NCI-H2227 treated with DMSO at 0.1 percent for 48 hours (cell line): Measurements from ENCODE around the gene DDX17.
A peak's percentile ranks its signal among the peaks of the same experiment; 100 is the strongest.

Experiments used
- DNase-seq: peaks from one replicate; lab custom pipeline; 2025; lab: John Stamatoyannopoulos, UW

Gene DDX17

DNA sequence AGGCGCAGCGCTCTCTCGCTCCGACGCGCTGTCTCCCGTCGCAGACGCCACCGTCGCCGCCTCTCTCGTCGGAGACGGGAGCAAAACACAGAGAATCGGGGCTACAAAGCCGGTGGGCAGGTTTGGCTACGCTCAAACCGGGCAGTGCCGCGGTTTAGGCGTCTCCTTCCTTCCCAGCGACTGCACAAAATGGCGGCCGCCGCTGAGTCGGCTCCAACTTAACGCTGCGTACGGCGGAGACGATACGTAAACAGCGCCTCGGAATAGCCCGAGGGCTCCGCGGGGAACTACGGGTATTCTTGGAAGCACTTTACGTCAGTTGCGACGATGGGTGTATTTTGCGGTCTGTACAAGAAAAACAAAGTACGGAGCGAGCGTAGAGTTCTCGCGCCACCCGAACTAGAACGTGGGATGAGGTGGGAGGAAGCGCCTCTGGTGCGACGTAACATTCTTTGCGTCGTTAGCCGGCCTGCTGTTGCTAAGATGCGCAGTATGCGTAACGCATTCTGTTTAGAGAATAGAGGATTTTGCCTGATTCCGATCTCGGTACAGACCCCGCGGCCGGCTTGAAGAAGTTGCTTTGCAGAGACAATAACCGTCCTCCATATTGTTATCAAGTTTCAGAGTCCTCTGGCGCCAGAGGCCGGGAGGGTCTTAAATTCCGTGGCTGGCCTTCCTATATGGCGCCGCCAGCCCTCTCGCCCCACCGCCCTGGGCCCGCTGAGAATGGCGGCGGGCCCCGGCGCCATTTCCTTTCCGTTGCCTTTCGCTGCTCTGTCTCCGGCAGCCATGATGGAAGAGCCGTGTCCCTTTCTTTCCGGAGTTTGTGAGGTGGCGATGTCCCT, at the start of gene DDX17:
TSS of gene DDX17 (minus strand) at position 194 of the 845 bp plus-strand sequence.
- DNase-seq, result peak; percentile 96

DNA sequence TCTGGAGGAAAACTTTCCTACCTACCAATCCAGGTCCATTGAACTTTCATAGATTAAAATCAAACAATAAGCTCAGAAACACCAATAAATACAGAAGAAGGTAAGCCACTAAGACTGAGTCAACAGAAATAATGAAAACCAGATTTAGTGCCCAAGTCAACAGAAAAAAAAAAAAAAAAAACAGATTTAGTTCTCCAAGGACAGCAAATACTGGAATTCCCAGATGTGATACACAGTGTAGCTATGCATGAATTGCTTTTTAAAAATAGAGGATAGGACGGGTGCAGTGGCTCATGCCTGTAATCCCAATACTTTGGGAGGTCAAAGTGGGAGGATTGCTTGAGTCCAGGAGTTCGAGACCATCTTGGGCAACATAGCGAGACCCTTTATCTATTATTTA, 48.2 kb upstream of the DDX17 start:
- no peak for DNase-seq

DNA sequence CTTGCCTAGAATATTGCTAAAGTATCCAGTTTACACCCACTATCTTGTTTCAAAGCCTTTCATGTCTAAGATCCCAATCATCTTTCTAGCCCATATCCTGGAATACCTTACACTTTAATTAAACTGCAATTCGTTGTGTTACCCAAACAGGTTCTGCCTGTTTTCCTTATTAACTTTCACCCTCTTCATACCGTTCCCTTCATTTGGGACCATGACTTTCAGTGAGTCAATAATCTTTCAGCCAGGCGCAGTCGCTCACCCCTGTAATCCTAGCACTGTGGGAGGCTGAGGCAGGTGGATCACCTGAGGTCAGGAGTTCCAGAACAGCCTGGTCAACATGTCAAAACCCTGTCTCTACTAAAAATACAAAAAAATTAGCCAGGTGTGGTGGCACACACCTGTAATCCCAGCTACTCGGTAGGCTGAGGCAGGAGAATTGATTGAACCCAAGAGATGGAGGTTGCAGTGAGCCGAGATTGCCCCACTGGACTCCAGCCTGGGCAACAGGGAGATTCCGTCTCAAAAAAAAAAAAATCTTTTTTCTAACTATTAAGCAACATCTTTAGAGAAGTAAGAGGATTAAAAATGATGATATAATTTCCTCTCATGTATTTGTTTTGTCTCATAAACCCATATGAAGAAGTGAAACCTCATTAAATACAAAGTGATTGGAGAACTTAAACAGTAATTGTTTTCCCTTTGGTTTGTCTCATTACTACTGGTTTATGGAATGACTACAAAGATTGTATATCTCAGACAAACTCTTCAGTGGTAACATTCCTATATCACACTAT, 43.2 kb upstream of the DDX17 start:
- DNase-seq, result no peak

DNA sequence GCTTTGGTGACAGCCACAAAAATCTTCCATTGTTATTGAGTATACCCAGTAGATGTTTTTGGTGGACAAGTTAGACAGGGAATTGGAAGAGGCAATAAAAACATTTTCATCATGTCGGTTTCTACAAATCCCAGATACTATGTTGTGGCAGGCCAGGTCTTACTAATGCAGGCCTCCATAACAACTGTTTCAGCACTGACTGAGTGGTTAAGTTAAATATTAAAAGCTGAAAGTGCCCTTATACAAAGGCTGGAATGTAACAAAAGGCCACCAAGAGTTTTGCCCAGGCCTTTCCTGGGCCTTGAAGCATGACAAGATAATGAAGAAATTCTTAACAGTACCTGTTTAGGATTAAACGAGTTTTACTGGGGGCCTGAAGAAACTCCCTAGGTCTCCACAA, 34.6 kb upstream of the DDX17 start:
- no peak for DNase-seq

DNA sequence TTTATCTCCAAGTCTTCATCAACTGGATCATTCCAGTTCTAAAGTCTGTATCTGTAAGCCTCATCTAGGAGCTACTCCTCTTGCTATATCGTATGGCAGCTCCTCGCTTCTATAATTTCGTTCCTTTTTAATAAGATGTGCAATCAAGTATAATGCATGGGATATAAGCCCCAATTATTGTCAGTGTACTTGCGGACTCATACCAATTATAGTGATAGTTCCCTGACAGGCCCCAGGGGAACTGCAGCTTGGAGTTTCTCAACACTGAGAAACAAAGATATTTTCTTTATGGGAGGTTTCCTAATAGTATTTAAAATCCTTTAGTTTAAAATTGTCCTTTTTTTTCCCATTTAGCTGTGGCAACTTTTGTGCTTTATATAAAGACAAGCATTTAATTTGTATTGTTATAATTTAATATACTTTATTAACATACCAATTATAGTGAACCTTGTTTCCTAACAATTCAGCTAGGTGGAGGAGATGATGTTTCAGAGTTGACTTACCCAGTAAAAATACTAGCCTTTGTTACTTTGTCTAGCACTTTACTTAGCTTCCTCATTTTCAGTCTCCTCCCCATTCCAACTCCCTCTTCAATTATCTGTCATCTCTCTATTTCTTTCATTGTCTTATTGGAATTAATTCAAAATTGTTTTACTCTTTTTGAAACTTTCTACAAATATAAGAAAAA, 25.3 kb upstream of the DDX17 start:
- DNase-seq, result no peak

DNA sequence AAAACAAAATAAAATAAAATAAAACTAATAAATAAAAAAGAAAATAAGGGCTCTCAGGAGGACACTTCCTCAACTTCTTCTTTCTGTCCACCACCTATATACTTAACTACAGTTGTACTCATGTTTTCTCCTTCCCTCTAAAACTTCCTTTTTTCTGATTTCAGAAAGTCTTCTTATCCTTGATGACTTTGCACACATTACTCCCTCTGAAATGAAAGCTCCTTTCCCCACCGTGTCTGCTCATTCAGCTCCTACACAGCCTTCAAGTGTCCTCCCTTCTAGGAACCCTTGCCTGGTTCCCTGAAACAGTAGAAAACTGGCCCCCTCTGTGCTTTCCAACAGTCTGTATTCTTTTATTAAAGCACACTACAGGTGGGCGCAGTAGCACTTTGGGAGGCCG, 18.3 kb upstream of the DDX17 start:
- DNase-seq, result no peak

DNA sequence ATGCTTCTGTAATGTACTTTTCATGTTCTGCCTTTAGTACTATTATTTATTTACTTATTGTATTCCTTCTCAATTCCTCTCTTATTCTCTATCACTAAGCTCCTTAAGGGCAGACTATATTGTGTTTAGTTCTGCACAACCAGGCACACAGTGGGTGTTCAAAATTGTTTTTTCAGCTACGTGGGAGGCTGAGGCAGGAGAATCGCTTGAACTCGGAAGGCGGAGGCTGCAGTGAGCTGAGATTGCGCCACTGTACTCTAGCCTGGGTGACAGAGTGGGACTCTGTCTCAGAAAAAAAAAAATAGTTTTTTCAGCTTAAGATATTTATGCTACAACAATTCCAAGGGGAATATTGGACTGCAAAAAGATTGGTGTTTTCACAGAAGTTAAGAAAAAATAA, 17.4 kb upstream of the DDX17 start:
- no peak for DNase-seq

DNA sequence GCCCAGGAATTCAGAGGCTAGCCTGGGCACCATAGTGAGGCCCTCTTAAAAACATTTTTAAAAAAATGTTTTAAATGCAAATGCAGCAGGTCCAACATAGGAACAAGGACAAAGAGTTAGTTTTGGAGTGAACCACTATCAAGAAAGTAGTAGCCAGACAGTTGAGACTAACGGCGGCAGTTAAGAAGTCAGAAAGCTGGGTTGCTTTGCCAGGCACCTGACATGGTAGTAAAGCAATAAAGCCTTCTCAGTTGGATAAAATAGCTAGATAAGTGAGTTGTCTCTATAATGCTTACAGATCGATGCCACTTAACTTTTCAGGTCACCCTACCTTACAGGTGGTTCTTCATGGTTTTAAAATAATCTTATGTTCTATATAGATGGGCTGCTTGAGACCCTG, 16.9 kb upstream of the DDX17 start:
- DNase-seq, result no peak

DNA sequence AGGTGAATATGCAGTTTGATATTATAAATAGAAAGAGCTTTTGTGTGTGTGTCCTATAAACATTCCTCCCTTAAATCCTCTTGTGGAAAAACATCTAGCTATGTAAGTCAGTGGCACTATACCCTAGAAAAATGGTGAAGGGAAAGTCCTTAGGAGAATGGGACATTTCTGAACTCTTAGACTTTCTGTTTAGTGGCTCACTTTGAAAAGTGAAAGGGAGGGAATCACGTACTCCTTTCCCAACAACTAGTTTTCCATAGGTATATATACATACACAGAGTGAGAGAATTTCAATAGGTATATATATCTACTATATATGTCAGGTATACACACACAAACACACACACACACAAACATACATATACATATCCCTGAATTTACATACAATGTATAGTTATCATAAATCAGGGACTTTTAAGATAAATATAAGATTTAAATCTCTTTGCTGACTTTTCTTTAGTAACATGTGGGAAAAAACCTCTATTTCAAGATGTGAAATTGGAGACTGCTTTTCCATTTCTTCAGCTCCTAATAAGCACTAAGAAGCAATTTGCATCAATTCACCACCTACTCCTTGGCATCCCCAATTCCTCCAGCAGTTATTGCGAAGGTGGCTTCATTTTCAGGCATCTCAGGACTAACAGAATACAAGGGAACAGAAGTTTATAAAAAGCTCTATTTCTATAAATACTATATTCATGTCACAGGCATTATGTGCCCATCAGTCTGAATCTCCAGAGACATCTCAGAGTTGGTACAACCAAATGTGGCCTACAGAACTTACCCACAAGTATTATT, 13.5 kb upstream of the DDX17 start:
- DNase-seq, result no peak

DNA sequence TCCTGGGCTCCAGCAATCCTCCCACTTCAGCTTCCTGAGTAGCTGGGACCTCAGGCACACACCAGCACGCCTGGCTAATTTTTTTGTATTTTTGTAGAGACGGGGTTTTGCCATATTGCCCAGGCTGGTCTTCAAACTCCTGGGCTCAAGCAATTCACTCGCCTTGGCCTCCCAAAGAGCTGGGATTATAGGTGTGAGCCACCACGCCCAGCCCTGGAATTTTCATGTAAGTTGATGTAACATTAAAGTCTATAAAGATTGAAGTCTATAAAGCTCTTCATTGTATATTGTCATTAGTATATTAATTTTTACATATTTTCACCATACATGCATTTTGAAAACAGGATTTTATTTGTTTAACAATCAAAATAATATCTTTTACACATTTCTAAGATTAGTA, 12.5 kb upstream of the DDX17 start:
- DNase-seq, result no peak

DNA sequence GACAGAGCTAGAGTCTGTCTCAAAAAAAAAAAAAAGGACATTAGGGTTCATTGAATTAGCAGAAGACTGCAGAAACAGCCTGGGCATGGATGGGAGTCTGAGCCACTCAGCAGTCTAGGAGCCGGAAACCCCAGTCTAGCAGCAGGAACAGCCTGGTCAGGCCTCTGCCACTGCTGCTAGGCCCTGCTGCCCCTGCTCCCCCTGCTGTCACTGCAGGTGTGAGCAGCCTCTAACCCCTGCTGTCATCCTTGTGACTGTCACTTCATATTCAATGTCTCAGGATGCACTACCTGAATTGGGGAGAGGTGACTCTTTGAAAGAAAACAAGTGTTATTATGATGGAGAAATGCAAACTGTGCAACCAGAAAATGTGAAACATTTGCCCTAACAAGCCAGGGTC, 7.0 kb upstream of the DDX17 start:
- DNase-seq, result no peak

DNA sequence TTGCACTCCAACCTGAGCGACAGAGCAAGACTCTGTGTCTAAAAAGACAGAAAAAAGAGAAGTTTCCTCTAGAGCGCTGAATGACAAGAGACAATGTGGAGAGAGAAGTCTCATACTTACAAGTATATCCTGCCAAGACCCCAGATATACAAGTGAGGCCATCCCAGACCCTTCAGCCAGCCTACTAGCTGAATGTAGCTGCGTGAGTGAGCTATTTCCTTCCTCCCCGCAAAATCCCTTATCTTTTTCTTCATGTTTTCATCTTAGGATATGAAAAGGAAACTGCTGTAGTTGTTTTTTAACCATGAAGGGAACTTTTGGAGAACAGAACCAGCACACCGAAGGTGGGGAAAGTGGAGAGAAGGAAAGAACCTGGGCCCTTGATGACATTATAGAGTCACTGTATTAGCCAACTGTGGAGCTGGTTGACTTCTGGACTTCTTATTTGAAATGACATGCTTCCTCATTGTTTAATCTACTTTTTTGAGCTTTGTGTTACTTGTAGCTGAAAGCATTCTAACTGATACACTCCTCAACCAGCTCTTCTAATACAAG, 4.4 kb upstream of the DDX17 start:
- DNase-seq, result no peak

DNA sequence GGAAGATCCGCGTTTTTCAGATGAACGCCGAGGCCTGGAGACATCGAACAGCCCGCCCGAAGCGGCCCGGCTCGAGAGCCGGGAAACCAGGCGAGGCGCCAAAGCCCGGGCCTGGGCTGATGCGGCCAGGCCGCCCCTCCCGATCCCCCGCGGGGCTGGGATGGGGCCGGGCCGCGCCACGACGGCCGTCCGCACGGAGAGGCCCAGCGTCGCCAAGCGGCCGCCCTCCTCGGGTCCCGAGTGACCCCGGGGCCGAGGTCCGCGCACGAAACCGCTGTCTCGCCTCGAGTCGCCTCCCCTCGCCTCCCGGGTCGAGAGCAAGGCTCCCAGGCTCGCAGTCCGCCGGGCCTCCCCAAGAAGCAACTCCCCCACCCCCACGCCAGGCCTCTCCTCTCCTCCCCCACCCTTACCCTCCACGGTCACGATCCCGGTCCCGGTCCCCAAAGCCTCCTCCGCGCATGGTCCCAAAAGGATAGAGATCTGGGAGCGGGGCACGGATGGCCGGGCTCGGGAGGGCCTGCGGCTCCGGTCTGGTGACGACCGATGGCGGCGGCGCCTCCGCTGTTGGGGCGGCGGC, 482 bp downstream of the DDX17 start:
- no peak for DNase-seq

DNA sequence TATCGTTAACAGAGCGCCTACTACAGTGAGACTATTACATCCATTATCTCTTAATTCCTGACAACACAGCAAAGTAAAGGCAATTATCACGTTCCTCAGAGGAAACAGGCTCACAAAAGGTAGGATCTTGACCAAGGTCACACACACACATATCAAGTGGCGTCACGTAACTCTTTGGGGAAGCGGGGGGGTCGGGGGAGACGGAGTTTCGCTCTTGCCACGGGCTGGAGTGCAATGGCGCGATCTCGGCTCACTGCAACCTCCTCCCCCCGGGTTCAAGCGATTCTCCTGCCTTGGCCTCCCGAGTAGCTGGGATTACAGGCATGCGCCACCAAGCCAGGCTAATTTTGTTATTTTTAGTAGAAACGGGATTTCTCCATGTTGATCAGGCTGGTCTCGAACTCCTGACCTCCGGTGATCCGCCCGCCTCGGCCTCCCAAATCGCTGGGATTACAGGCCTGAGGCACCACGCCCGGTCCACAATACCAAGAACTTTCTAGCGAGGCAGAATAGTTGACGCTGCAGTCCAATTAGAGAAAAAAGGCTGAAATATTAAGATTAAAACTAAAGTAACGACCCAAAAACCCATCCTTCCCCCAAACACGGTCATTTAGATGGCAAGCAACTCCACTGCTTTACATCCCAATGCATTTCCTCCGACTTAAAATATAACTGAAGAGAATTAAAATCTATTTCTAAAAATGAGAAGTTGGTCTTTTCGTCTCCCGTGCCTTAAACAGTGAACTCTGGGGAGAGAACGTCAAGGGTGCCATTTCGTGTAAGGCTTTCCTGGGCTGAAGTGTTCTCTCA, 1.2 kb downstream of the DDX17 start:
- peak; percentile 21 for DNase-seq

DNA sequence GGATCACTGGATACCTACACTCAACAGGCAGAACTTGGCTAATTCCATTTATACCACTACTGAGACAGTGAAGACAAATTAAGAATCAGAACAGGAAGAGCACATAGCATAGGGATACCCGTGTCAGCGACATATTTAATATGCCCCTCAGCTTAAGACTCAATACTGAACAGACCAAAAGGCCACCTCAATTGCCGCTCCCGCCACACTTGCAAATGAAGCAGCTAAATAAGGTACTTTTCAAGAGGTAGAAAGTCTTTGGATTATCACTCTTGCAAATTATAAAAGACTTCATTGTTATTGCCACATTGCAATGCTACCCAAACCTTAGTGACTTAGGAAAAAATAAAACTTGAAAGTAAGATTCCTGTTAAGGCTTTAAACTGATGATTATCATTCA, 3.1 kb downstream of the DDX17 start:
- no peak for DNase-seq

DNA sequence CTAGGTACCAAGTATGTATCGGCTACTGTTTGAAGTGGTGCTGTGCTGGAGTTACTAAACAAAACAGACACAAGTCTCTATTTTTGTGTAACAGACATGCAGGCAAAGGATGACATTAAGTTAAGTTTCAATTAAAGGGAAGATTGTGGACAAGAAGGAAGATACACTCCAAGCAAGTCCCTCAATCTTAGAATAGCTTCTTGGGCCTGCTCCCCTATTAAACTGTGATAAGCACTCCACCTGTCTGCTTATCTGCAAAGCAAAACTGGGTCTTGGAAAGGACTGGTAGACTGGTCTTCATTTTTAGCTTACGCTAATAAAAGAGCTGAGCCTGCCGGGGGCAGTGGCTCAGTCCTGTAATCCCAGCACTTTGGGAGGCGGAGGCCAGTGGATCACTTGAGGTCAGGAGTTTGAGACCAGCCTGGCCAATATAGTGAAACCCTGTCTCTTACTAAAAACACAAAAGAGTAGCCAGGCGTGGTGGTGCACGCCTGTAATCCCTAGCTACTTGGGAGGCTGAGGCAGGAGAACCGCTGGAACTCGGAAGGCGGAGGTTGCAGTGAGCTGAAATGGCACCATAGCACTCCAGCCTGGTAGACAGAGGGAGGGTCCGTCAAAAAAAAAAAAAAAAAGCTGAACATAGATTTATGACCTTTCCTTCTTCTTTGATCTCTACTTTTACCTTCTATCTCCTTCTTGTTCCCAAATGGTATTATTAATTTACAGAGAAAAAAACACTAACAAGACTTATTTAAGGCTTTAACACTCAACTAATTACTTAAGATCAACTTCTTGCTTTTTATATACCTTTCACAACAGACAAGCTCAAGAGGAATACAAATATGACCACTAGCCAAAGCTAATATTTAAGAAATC, 4.1 kb downstream of the DDX17 start:
- DNase-seq, result no peak

DNA sequence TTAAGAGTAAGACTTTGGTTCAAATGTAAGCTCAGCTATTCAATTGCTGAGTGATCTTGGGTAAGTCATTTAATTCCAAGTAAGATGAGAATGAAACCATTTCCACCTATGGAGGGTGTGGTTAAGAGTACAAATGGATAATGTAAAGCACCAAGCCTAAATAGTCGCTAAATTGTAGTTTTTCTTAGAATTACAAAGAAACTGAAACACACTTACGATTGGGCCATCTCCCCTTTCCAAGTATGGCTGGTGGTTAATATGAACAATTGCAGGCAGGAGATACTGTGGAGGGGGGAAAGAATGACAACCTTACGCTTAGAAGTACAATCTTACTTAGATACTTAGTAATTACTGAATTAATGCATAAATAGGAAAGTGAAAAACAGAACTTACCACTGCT, 8.2 kb downstream of the DDX17 start:
- no peak for DNase-seq

DNA sequence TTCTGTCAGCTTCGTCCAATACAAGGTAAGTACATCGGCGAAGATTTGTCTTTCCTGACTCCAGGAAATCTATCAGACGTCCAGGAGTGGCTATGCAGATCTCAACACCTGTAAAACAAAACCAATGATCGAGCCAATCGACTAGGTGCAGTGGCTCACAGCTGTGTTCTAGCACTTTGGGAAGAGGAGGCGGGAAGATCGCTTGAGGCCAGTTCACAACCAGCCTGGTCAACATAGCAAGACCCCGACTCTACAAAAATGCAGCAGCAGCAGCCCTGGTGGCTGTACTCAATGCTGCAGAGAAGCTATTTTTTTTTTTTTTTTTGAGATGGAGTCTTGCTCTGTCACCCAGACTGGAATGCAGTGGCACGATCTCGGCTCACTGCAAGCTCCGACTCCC, 11.2 kb downstream of the DDX17 start:
- DNase-seq, result no peak

DNA sequence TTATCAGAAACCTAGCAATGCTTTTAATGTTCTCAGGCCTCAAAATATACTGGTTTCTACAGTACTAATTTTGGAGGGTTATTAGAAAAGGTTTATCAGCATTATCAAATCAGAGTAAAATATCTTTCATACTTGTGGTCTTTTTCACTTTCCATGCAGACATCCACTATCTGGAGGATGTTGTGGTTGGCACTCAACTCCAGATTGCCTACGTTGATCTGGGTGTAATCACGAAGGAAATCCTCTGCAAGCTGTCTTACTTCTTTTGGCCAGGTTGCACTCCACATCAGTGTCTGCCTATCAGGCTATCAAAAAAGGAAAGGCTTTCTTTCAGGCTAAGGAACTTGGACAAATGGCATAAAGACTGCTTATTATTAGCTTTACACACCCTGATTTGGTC, 11.6 kb downstream of the DDX17 start:
- no peak for DNase-seq
